HUDEP-2 (cell line): Measurements from ENCODE around the gene SSR2.

Experiments
- DNase-seq, 76 experiments: peaks; one replicate each; lab custom pipeline; 2025; ENCODE audit not compliant: unreplicated experiment in 76 of 76; lab: John Stamatoyannopoulos, UW

The SSR2 gene

DNA sequence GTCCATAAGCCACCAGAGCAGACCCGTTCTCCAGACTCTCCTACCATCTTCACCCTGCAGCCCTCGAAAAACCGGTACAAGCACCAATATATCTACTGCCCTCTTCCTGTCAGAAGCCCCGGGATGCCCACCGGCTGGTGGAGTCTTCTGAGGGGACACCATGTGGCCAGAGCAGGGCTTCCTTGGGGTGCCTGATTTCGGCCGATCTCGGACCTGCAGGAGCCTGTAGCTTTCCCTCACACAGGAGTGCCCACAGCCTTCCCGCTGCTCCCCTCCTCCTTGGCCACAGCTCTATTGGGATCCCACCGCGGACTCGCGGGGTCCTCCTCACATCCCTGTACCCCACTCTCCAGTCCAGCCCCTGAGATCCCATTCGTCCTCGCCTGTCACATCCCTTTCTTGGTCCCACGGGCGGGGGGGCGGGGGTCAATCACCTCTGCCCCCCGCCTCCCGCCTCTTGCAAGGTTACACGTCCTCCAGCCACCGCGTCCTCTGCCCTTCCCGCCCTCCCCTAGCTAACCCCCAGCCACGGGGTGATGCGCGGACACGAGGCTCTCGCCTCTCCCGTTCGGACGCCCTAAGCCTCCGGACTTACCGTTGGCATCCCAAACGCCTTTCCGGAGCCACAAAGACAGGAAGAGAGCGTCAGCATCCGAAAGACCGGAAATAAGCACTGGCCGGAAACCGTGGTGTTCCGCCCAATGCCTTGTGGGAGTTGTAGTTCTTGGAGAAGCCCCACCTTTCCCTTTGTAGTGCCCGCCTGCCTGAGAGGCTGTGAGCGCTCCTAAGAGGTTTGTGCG, at the start of gene SSR2:
SSR2 (minus strand) TSS at position 659 of the 800 bp plus-strand sequence. CDS start 784 bp downstream, outside the sequence.
- DNase-seq, result peak in 73 of 76 experiments; percentile 13 to 91 (median 77)

DNA sequence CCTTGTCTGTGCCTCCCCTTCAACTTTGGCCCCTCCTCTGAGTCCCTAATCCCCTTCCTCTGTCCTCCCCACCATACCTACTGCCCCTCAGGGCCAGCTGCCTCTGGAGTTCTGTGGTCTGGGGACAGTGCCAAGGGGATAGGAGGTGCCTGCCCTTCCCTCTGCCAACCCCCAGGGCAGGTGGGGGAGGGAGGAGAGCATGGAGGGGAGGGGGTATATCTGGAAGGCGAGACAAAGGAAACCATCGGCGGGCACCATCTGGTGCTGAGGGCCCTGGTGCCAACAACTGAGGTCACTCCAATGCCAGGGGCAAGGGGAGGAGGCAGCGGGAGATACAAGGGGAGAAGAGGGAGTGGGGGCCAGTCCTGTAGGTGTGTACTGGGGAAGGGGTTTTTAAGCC, 49.8 kb upstream of the SSR2 start:
- DNase-seq, result no peak

DNA sequence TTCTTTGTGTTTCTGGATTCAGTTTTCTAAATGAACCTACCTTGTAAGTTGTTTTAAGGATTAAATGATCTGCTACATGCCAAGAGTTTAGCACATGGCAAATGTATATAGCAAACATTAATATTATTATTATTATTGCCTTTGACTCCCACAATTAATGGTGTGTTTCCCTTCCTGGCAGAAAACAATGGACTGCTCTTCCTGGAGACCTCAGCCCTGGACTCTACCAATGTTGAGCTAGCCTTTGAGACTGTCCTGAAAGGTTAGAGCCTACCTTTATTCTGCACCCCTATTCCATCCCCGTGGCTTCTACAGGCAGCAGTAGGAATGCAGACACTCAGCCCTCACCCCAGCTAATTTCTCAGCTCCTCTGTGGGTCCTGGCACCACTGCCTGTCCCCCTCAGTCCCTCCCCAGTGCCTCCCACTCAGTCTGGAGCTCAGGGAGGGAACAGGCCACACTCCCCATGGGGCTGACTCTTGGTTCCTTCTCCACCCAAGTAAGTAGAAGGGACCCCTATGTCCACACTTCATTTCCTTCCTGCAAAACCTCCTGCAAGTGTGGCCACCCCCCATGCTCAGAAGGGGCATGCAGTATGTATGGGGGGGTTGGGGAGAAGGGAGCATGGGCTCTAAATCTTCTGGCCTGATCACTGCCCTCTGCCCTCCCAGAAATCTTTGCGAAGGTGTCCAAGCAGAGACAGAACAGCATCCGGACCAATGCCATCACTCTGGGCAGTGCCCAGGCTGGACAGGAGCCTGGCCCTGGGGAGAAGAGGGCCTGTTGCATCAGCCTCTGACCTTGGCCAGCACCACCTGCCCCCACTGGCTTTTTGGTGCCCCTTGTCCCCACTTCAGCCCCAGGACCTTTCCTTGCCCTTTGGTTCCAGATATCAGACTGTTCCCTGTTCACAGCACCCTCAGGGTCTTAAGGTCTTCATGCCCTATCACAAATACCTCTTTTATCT, 49.0 kb upstream of the SSR2 start:
- no peak for DNase-seq

DNA sequence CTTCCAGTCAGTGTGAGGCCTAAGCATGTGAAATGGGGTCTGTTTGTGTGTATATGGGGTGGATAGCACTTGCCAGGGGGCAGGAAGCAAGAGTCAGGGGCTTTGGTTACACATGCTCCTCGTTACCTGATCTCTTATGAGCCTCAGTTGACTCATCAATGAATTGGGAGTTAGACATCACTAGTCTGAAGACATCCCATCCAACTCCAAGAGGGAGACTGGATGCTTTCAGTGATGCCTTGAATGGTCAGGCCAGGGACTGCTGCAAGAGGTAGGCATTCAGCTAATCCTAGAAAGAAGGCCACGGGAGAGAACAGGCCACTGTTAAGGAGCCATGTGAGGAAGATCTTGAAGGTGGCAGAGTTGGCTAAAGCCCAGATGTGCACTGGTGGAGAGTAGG, 46.5 kb upstream of the SSR2 start:
- DNase-seq, result no peak

DNA sequence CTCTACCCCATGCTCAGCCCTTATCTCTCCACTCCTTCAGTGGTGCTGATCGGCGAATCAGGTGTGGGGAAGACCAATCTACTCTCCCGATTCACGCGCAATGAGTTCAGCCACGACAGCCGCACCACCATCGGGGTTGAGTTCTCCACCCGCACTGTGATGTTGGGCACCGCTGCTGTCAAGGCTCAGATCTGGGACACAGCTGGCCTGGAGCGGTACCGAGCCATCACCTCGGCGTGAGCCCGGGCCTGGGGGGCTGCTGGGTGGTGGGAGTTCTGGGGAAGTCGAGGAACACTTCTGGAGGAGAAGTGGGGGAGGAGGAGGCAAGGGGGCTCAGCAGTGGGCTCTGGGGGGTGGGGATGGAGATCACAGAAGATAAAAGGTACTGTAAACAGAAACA, 45.1 kb upstream of the SSR2 start:
- DNase-seq, result no peak

DNA sequence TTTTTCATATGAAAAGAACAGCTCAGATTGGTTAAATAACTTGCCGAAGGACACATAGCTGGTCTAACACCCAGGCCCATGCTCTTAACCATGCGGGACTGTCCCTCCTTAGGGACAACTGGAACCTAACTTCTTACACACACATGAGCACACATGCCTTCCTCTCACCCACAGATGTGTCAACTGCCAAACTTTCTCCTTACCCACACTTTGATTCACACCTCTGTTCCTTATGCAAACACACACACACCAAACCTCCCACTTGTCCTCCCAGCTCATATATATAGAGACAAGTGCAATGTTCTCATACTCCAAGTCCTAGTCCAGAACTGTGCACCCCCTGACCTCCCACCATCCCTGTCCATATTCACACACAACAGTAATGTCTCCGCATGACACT, 44.5 kb upstream of the SSR2 start:
- DNase-seq, result no peak

DNA sequence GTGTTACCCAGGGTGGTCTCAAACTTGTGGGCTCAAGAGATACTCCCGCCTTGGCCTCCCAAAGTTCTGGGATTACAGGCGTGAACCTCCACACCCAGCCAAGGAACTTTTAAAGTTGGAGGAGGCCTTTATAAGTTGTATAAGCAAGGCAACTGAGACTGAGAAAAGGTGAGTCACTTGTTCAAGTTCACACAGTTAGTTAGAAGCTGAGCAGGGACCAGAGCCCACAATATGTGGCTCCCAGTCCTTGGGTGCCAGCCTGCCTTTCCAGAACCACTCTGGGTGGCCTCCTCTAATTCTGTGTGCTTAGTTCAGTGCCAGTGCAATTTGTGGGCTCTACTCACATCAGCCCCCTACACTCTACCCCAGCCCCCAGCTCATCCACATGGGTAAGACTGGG, 43.9 kb upstream of the SSR2 start:
- DNase-seq, result no peak

DNA sequence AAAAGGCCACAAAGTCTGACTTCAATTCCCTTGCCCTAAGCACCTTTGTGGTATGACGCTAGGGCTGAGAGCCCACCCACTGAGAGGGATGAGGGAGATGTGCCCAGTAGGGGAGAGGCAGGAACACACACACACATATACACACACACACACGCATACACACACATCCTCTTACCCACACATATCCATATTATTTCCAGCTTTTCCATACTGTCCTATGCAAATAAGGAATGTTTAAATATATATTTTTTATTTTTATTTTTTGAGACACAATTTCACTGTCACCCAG, 43.2 kb upstream of the SSR2 start:
- no peak for DNase-seq

DNA sequence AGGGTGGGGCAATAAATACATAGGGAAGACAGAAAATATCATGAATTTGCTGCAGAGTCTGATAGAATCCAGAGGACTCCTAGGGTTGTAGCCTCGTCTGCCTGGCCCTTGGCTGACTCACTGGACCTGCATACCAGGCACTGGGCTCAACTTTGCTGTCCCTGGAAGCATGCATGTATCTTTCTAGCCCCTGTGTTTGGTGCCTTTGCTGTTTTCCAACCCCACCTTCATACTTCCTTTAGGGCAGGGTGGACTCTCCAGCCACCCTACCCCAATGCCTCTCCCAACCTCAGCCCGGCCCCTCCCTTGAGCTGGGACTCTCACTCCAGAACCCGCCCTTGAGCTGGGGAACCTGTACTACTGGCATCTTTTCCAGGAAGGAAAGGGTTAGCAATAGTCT, 41.4 kb upstream of the SSR2 start:
- DNase-seq, result no peak

DNA sequence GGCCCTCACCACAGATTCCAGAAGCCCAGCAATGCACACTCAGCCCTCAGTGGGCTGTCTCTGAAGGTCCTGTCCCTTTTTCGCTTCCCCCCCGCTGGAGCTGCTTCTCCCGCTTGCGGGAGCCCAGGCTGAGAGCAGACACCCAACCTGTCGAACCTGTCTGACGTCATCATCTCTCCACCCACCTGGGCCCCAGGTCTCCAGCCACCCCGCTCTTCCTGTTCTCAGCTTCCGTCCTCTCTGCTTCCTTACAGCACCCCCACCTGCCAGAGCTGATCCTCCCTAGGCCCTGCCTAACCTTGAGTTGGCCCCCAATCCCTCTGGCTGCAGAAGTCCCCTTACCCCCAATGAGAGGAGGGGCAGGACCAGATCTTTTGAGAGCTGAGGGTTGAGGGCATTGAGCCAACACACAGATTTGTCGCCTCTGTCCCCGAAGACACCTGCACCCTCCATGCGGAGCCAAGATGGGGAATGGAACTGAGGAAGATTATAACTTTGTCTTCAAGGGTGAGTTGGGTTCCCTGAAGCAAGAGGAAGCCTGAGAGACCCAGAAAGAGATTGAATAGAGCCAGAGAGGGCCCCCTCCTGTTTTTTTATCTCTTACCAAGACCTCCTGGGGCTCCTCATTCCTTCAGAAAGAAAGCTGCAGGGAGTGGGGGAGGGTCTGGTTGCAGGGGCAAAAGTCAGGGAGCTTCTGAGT, 40.3 kb upstream of the SSR2 start, which contains the start of gene RAB25:
RAB25 (plus strand) TSS at position 224 of the 700 bp plus-strand sequence; CDS start at position 465, 241 bp downstream.
- no peak for DNase-seq

DNA sequence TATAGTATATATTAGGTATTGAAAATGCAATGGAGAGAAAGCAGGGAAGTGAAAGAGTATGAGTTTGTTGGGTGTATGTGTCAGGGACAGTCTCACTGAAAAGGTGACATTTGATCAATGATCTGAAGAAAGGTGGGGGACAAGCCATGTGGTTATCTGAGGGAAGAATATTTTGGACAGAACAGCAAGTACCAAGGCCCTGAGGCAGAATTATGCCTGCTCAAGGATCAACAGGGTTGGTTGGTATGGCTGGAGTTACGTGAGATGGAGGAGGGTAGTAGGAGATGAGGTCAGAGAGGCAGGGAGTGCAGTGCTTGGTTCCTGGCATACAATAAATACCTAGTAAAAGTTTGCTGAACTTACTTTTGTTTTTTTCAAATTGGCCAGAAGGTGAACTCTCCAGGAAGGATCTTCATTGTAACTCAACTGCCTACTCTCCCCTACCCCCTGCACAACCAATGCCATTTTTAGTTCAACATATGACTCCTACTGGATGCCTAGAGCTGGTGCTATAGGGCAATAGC, 35.6 kb upstream of the SSR2 start:
- no peak for DNase-seq

DNA sequence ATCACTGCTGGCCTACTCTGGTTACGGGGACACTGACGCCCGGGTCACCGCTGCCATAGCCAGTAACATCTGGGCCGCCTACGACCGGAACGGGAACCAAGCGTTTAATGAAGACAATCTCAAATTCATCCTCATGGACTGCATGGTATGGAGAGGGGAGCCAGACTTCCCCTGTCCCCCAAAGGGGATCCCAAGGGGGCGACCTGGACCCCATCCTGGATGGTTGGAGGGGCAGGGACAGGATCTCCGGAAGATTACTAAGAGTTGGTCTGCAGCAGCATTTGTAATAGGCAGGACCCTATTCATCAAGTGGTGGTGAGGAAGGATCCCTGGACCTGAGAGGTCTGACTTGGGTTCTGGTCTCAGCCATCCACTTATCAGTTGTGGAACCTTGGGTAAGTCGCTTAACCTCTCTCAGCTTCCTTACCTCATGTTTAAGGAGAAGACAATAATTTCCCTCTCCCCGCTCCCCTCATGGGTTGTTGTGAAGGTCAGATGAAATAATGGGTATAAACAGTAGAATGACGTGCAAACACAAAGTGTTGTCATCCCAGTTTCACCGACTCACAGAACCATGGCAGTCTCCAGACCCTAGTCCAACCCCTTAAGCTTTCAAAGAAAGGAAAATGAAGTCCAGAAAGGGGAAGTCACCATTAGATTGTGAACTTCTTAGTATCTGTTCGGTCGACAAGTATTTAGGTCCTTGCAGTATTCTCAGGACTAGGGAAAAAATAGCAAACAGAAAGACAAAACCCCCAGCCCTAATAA, 34.7 kb upstream of the SSR2 start:
- peak in 1 of 76 experiments; percentile 18 for DNase-seq

DNA sequence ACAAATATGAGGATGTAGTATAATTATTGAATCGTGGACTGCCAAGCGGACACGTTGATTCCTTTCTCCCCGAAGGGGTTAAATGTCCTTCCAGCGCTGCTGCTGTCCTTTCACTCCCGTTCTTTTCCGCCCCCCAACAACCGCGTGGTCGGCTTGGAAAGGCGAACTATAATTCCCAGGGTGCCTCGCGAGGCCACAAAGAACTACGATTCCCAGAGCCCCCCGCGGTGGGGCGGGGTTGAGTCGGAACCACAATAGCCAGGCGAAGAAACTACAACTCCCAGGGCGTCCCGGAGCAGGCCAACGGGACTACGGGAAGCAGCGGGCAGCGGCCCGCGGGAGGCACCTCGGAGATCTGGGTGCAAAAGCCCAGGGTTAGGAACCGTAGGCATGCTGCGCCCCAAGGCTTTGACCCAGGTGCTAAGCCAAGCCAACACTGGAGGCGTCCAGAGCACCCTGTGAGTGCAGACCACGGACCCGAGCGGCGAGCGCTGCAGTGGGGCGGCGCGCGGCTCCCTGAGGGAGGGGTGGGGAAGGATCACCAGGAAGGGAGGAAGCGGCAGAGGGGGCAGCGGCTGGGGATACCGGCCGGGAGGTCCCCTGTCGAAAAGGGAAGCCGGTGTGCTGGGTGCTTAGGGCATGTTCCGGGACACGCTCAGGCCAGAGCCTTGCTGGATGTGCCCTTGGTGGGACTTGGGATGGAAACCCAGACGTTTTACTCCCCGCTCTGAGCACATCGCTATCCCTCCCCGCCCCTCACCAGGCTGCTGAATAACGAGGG, 33.9 kb upstream of the SSR2 start, which contains the start of gene LAMTOR2:
LAMTOR2 (plus strand) TSS at position 283 of the 781 bp plus-strand sequence; CDS start at position 391, 108 bp downstream.
- DNase-seq, result peak in 75 of 76 experiments; percentile 48 to 99 (median 95)

DNA sequence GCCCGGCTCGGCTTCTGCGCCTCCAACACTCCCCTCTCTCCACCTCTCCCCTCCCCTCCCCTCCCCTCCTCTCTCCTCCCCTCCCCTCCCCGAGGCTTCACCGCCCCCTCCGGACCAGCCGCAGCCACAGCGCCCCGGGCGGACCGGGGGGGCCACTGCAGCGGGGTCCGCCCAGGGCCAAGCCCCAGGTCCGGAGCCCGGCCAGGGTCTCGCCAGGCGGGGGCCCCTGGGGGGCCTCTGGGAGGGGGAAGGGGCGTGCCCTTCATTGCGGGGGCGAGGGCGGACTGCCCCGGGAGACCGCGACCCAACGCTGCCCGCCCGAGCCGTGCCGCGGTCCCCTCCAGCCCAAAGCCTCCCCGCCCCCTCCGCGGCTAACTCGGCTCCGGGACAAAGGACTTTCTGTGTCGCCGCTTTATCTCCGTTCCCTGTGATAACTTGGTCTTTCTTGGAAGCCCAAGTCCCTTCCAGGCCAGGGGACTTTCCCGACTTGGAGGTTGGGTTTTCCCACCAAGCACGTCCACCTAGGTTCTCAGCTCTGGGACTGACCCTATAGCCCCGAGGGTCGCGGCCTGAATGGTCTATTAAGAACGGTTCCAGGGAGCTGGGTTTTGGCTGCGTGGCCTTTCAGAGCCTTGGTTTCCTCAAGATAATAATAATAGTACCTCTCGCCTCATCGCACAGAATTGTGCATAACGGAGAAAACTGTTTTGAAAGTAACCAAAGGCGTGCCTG, 33.2 kb upstream of the SSR2 start, which contains the start of gene UBQLN4:
UBQLN4 (minus strand) TSS at position 31 of the 732 bp plus-strand sequence. CDS start 97 bp downstream, outside the sequence.
- DNase-seq, result peak in 73 of 76 experiments; percentile 9 to 91 (median 80)

DNA sequence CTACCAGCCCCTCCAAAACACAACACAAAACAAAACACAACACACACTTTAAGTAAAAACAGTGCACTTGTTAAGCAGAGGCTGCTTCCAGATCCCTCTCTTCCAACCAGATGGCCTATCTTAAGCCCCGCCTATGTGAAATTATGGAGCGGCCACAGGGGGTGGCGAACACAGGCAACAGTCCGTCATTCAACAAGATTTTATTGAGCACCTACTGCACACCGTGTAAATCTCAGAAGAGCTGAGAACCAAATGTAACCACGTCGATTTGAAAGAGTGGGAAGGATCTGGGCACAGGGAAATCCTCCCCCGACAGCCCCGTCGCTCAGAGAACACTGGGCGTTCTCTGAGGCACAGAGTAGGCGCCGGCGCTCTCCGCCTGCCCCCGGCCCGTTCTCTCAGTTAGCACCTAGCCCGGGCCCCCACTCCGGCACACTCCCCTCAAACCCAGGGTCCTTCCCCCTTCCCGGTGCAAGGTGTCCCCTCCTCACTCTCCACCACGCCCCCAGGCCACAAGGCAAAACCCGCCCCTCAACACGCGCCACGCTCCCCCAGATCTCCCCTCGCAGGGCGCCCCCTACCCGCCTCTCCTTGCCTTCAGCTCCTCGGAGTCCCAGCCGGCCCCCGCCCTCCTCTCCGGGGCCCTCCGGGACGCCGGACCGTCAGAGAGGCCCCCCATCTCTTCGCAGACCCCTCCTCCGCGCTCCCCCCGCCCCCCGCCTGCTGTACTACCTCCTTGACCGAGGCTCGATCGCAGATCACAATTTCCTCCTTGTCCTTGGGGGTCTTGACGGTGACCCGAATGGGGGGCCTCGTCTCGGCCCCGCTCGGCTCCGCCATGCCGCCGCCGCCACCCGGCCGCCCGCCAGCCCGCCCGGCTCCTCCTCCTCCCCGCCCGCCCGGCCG, 32.4 kb upstream of the SSR2 start:
- DNase-seq, result peak in 52 of 76 experiments; percentile 9 to 68 (median 35)

DNA sequence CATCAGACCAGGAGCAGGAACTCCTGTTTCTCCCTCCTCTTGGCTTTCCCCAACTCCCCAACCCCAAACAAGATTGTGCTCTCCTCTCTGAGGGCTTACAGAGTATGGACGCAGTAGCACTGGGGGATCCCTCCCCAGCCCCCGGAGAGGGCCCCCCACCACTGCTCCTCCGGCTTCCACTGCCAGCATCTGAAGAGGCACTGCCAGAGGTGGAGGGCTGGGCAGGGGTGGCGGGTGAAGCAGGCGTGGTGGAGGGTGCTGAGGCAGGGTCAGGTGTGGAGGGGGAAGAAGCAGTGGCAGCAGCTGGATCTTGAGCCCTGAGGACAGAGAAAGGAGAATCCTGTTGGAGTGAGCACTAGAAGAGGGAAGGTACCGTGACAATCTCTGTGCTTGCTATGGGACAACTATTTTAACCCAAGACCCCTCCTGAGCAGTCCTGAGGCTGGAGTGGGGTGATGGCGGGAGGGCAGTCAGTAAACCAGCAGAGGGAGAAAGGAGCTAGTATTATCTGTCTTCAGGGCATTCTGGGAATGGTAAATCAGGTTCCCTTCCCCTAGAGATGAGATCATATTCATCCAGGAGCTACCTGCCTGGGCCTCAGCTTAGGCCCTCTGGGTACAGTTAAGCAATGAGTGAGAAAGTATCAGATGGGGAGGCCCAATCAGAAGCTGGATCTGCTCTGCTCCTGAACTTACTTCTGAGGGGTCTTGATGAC, 30.4 kb upstream of the SSR2 start:
- DNase-seq, result no peak

DNA sequence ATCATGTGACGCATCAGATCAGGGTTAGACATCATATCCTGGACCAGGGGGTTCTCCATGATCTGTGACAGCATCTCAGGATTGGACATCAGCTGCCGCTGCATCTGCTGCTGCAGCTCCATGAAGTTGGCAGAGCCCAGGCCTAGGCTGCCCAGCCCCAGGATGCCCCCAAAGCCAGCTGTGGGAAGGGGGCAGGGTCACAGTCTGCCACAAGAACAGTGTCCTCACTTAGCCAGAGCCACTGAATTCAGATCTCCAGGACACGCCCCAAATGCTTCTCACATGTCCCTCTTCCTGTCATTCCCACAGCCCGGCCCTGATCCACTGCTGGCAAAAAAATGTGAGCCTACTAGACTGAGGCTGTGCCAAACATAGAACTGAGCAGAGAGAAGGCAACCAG, 29.6 kb upstream of the SSR2 start:
- DNase-seq, result no peak
